GM21367 (cell line): ENCODE results near the gene ANKRD16.
"Not testable (repeated sequence)": the region's sequence is repeated elsewhere in the genome, so short reads cannot be mapped to it uniquely, and the experiment has no call there.

Source experiments
- ATAC-seq: cut with Tn5 transposase; IDR thresholded peaks from one replicate; pipeline ENCODE4 v1.9.1; 2021; ENCODE audit not compliant: unreplicated experiment

ANKRD16 gene

GRCh38 chr10:5889624-5890451 lies at the start of gene ANKRD16, which contains the start of gene FBH1:
Gene ANKRD16 (minus strand): TSS chr10:5889893. CDS start chr10:5889354, 539 bp downstream.
Gene FBH1 (plus strand): TSS chr10:5890243. CDS start chr10:5890346, 103 bp downstream.
- peak; percentile 79 for ATAC-seq

GRCh38 chr10:5938291-5938690 lies 48.6 kb upstream of the ANKRD16 start:
- no peak for ATAC-seq

GRCh38 chr10:5937016-5937415 lies 47.3 kb upstream of the ANKRD16 start:
- no peak for ATAC-seq

- ATAC-seq: no peak
These were observed 45.9 kb upstream of the ANKRD16 start for GRCh38 chr10:5935628-5936027.

- ATAC-seq: no peak
These were observed 44.3 kb upstream of the ANKRD16 start for GRCh38 chr10:5933909-5934546.

- no peak for ATAC-seq
These were observed 42.7 kb upstream of the ANKRD16 start for GRCh38 chr10:5932345-5932744.

GRCh38 chr10:5930272-5930671 lies 40.6 kb upstream of the ANKRD16 start:
- no peak for ATAC-seq

GRCh38 chr10:5929442-5929841 lies 39.7 kb upstream of the ANKRD16 start:
- ATAC-seq: no peak

GRCh38 chr10:5927306-5927705 lies 37.6 kb upstream of the ANKRD16 start:
- ATAC-seq: no peak

GRCh38 chr10:5924889-5925288 lies 35.2 kb upstream of the ANKRD16 start:
- ATAC-seq: no peak

GRCh38 chr10:5921746-5922145 lies 32.1 kb upstream of the ANKRD16 start:
- ATAC-seq: no peak

- ATAC-seq: no peak
These were observed 29.9 kb upstream of the ANKRD16 start for GRCh38 chr10:5919568-5919967.

- ATAC-seq: no peak
These were observed 29.1 kb upstream of the ANKRD16 start for GRCh38 chr10:5918763-5919162.

GRCh38 chr10:5917305-5917704 lies 27.6 kb upstream of the ANKRD16 start:
- no peak for ATAC-seq

GRCh38 chr10:5915451-5915850 lies 25.8 kb upstream of the ANKRD16 start:
- no peak for ATAC-seq

GRCh38 chr10:5913736-5914135 lies 24.0 kb upstream of the ANKRD16 start:
- no peak for ATAC-seq

- ATAC-seq: no peak
These were observed 22.0 kb upstream of the ANKRD16 start for GRCh38 chr10:5911670-5912069.

- no peak for ATAC-seq
These were observed 20.8 kb upstream of the ANKRD16 start for GRCh38 chr10:5910323-5911100.

GRCh38 chr10:5908676-5909075 lies 19.0 kb upstream of the ANKRD16 start:
- ATAC-seq: not testable (repeated sequence)

GRCh38 chr10:5906651-5907050 lies 17.0 kb upstream of the ANKRD16 start:
- ATAC-seq: no peak

- no peak for ATAC-seq
These were observed 16.3 kb upstream of the ANKRD16 start for GRCh38 chr10:5905854-5906507.
